ENCODE data around the gene ELAVL3. TPM values are rescaled to one million over a fixed set of nuclear protein-coding genes. Genes with fewer than 3 reads are reported as not detected.

The ELAVL3 gene
- total and polyA plus RNA-seq, 2 donors (not counting 3 experiments of a cell fraction or from before 2014, with no cell fraction given): not detected

DNA sequence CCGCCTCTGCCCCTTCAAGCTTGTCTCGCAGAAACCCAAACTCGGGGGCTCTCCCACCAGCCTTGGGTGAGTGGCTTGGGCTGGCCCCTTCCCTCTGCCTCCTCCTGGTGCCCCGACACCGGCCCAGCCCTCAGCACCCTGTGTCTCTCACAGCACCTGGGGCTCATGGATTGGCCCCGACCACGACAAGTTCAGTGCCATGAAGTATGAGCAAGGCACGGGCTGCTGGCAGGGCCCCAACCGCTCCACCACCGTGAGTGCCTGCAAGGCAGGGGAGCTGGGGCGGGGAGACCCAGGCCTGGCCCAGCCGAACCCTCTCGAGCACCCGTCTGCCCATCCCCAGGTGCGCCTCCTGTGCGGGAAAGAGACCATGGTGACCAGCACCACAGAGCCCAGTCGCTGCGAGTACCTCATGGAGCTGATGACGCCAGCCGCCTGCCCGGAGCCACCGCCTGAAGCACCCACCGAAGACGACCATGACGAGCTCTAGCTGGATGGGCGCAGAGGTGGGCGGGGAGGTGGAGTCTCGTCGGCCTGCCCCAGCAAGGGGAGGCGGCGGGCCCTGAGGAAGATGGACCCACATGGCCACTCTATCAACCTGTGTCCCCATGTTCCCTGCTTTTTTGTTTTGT, 31.8 kb downstream of the ELAVL3 start:
- Histone ChIP-seq H3K9me3 (replicated peaks; ENCODE audit: control insufficient read depth, insufficient read depth, low read length) (no peaks in the 10 kb centered on the region), H3K79me2 (ENCODE audit: control insufficient read depth, insufficient read depth, low read length) (no peaks in the 10 kb centered on the region), H3K4me2 (ENCODE audit: insufficient read depth, low read length) (no peak overlapping the region), H3K4me3 (replicated peaks in 1 of 3; ENCODE audit: insufficient read depth in 1 of 3, low read depth in 1 of 3, low read length in 3 of 3) (no peak overlapping the region), H3K27me3 (ENCODE audit: control insufficient read depth in 2 of 2, insufficient read depth in 2 of 2, low read length in 2 of 2) (no peaks in the 10 kb centered on the region), H3K36me3 (ENCODE audit: control insufficient read depth in 2 of 2, extremely low read depth in 1 of 2, insufficient read depth in 2 of 2, low read length in 2 of 2) (peaks cover 4 to 27% of the 10 kb centered on the region in 2 experiments), H3K27ac (ENCODE audit: insufficient read depth, low read depth, low read length) (no peak overlapping the region), H3K4me1 (ENCODE audit: control insufficient read depth, extremely low read depth, insufficient read depth, low read length) (no peaks in the 10 kb centered on the region), H3K9me1 (replicated peaks; ENCODE audit: control insufficient read depth, extremely low read depth, insufficient read depth, low read length) (no peaks in the 10 kb centered on the region), H3K9ac (replicated peaks; ENCODE audit: extremely low read depth, insufficient read depth, low read length) (no peak overlapping the region), H4K20me1 (replicated peaks; ENCODE audit: control insufficient read depth, extremely low read depth, insufficient read depth, low read length) (no peaks in the 10 kb centered on the region), H2AFZ (ENCODE audit: low read depth, low read length) (no peak overlapping the region)
- no peak for FAIRE-seq
- TF ChIP-seq EZH2 (IDR thresholded peaks at IDR 0.05; ENCODE audit: borderline replicate concordance, low read depth, low read length, severe bottlenecking) (no peak), FOS (IDR thresholded peaks at IDR 0.05; ENCODE audit: borderline replicate concordance, insufficient read depth, low read length) (no peak), GATA2 (IDR thresholded peaks at IDR 0.05; ENCODE audit: insufficient read depth, insufficient read length, low read depth, low read length) (no peak), MAX (IDR thresholded peaks at IDR 0.05; ENCODE audit: insufficient read depth, insufficient read length) (no peak), JUN (IDR thresholded peaks at IDR 0.05; ENCODE audit: borderline replicate concordance, insufficient read depth, insufficient read length, low read depth) (no peak)
- intact Hi-C loops (cut with micrococcal nuclease) (no loop called here), dilution Hi-C loops (cut with MboI; ENCODE audit: extremely low pct_ligation_motif_present, low sequenced_read_pairs) (no loop called here)
- DNase-seq (ENCODE audit: low read depth, low spot score): no peak
- no TSS peak for BruUV-seq (replicated peaks)
- ChIA-PET CTCF (interaction anchor here (3.0 kb wide), 1 partner anchor 155 kb away, joined by 13 read pairs; no protein-coding TSS in a partner anchor), POLR2A (no interaction called here)

DNA sequence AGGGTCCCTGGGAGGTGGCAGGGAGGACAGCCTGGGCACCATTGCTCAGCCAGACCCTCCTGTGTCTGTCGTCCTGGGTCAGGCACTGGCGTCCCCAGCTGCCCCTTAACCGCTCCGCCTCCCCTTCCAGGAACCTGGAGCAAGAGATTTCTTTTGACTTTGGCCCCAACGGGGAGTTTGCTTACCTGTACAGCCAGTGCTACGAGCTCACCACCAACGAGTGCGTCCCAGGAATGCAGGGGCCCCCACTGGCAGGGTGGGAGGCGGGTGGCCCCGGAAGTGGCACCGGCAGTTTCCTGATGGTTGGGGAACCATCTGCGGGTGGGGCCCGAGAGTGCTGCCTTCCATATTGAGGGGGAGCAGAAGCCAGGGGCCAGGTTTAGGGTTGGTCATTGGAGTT, 32.4 kb downstream of the ELAVL3 start:
- H3K36me3 ChIP-seq (ENCODE audit: control insufficient read depth in 2 of 2, extremely low read depth in 1 of 2, insufficient read depth in 2 of 2, low read length in 2 of 2): peaks cover 4 to 29% of the 10 kb centered on the region in 2 experiments
- POLR2A ChIA-PET: no interaction called here

More for the DNA sequence above, 32.4 kb downstream of the ELAVL3 start:
- Histone ChIP-seq H4K20me1 (replicated peaks; ENCODE audit: control insufficient read depth, extremely low read depth, insufficient read depth, low read length) (no peaks in the 10 kb centered on the region), H3K27me3 (ENCODE audit: control insufficient read depth in 2 of 2, insufficient read depth in 2 of 2, low read length in 2 of 2) (no peaks in the 10 kb centered on the region), H3K9ac (replicated peaks; ENCODE audit: extremely low read depth, insufficient read depth, low read length) (no peak overlapping the region), H3K9me1 (replicated peaks; ENCODE audit: control insufficient read depth, extremely low read depth, insufficient read depth, low read length) (no peaks in the 10 kb centered on the region), H3K4me1 (ENCODE audit: control insufficient read depth, extremely low read depth, insufficient read depth, low read length) (no peaks in the 10 kb centered on the region), H2AFZ (ENCODE audit: low read depth, low read length) (no peak overlapping the region), H3K9me3 (replicated peaks; ENCODE audit: control insufficient read depth, insufficient read depth, low read length) (no peaks in the 10 kb centered on the region), H3K4me2 (ENCODE audit: insufficient read depth, low read length) (no peak overlapping the region), H3K79me2 (ENCODE audit: control insufficient read depth, insufficient read depth, low read length) (no peaks in the 10 kb centered on the region), H3K27ac (ENCODE audit: insufficient read depth, low read depth, low read length) (no peak overlapping the region), H3K4me3 (replicated peaks in 1 of 3; ENCODE audit: insufficient read depth in 1 of 3, low read depth in 1 of 3, low read length in 3 of 3) (no peak overlapping the region)
- no peak for TF ChIP-seq EZH2 (IDR thresholded peaks at IDR 0.05; ENCODE audit: borderline replicate concordance, low read depth, low read length, severe bottlenecking)
- TF ChIP-seq POLR2A (IDR thresholded peaks at IDR 0.05; ENCODE audit: low read depth, low read length): no peak
- TF ChIP-seq JUN (IDR thresholded peaks at IDR 0.05; ENCODE audit: borderline replicate concordance, insufficient read depth, insufficient read length, low read depth): no peak
- TF ChIP-seq MYC (IDR thresholded peaks at IDR 0.05; ENCODE audit: low read depth, low read length): no peak
- TF ChIP-seq FOS (IDR thresholded peaks at IDR 0.05; ENCODE audit: borderline replicate concordance, insufficient read depth, low read length): no peak
- no peak for TF ChIP-seq POLR2AphosphoS5 (IDR thresholded peaks at IDR 0.05; ENCODE audit: insufficient read depth, low read depth, low read length)
- no peak for TF ChIP-seq GATA2 (IDR thresholded peaks at IDR 0.05; ENCODE audit: insufficient read depth, insufficient read length, low read depth, low read length)
- no peak for TF ChIP-seq MAX (IDR thresholded peaks at IDR 0.05; ENCODE audit: insufficient read depth, insufficient read length)
- no peak for TF ChIP-seq CTCF (IDR thresholded peaks at IDR 0.05; ENCODE audit: extremely low read depth in 1 of 2, insufficient read depth in 1 of 2, low read depth in 1 of 2, low read length in 2 of 2)
- intact Hi-C loops (cut with micrococcal nuclease) (no loop called here), dilution Hi-C loops (cut with MboI; ENCODE audit: extremely low pct_ligation_motif_present, low sequenced_read_pairs) (no loop called here)
- BruUV-seq (replicated peaks): no TSS peak
- FAIRE-seq (no peak), DNase-seq (ENCODE audit: low read depth, low spot score) (no peak)
- CTCF ChIA-PET: interaction anchor here (3.0 kb wide), 1 partner anchor 154 kb away, joined by 13 read pairs; no protein-coding TSS in a partner anchor

All from endothelial cell of umbilical vein (primary cell).